Measurements from ENCODE around the gene SYNC.

DNA sequence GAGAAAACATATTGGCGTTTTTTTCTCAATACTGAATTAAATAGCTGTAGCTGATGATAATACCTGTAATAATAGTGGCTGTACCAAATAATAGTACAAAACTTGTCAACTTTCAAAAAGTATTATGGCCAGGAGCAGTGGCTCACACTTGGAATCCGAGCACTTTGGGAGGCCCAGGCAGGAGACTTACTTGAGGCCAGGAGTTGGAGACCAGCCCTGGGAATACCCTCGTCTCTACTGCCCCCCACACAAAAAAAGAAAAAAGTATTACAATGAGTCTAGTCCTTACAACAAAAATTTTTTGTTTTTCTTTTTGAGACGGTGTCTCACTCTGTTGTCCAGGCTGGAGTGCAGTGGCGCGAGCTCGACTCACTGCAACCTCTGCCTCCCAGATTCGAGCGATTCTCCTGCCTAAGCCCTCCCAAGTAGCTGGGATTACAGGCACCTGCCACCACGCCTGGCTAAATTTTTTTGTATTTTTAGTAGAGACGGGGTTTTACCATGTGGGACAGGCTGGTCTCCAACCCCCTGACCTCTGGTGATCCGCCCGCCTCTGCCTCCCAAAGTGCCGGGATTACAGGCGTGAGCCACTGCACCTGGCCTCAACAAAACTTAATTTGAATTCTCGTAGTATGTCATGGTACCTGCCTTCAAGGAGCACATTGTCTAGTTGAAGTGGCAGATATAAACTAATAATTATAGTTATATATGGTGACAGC, 50.2 kb downstream of the SYNC start:
- TF ChIP-seq, protein P1, sequence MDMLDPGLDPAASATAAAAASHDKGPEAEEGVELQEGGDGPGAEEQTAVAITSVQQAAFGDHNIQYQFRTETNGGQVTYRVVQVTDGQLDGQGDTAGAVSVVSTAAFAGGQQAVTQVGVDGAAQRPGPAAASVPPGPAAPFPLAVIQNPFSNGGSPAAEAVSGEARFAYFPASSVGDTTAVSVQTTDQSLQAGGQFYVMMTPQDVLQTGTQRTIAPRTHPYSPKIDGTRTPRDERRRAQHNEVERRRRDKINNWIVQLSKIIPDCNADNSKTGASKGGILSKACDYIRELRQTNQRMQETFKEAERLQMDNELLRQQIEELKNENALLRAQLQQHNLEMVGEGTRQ (IDR thresholded peaks at IDR 0.05; ENCODE audit: low read length), result no peak
- TF ChIP-seq, protein P2, sequence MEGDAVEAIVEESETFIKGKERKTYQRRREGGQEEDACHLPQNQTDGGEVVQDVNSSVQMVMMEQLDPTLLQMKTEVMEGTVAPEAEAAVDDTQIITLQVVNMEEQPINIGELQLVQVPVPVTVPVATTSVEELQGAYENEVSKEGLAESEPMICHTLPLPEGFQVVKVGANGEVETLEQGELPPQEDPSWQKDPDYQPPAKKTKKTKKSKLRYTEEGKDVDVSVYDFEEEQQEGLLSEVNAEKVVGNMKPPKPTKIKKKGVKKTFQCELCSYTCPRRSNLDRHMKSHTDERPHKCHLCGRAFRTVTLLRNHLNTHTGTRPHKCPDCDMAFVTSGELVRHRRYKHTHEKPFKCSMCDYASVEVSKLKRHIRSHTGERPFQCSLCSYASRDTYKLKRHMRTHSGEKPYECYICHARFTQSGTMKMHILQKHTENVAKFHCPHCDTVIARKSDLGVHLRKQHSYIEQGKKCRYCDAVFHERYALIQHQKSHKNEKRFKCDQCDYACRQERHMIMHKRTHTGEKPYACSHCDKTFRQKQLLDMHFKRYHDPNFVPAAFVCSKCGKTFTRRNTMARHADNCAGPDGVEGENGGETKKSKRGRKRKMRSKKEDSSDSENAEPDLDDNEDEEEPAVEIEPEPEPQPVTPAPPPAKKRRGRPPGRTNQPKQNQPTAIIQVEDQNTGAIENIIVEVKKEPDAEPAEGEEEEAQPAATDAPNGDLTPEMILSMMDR (IDR thresholded peaks at IDR 0.05; ENCODE audit: control extremely low read depth in 1 of 3, insufficient read depth in 1 of 3, low read depth in 1 of 3, low read length in 3 of 3), result no peak
- TF ChIP-seq POLR2A (IDR thresholded peaks at IDR 0.05; ENCODE audit: control extremely low read depth in 1 of 2, low read depth in 2 of 2, low read length in 2 of 2) (no peak; a peak in 1 of 3 replicates), HDAC2 (IDR thresholded peaks at IDR 0.05; ENCODE audit: borderline replicate concordance in 1 of 2, low read depth in 2 of 2, low read length in 2 of 2) (no peak), CEBPB (IDR thresholded peaks at IDR 0.05; ENCODE audit: low read depth, low read length) (no peak), GABPA (IDR thresholded peaks at IDR 0.05; ENCODE audit: borderline replicate concordance, insufficient read depth, low read length) (no peak), SP2 (IDR thresholded peaks at IDR 0.05; ENCODE audit: low read length) (no peak), YY1 (IDR thresholded peaks at IDR 0.05; ENCODE audit: low read depth, low read length) (no peak), TBP (IDR thresholded peaks at IDR 0.05; ENCODE audit: low read depth, low read length) (no peak), CTBP2 (IDR thresholded peaks at IDR 0.05; ENCODE audit: borderline replicate concordance, insufficient read depth, insufficient read length, low read length) (no peak)
